Erythroblast (primary cell): ENCODE measurements around the gene FKBP9.
"Not testable (repeated sequence)": the region's sequence is repeated elsewhere in the genome, so short reads cannot be mapped to it uniquely, and the experiment has no call there.

ENCODE experiments used
- DNase-seq, 2 experiments: peaks; one replicate each; lab custom pipeline; 2025; lab: John Stamatoyannopoulos, UW
- GATA1 ChIP-seq: IDR thresholded peaks from 2 replicates; pipeline ENCODE4 v1.6.1; 2011; ENCODE audit warnings: low read depth, mild to moderate bottlenecking, control low read depth, low read length, moderate library complexity
- POLR2A ChIP-seq: IDR thresholded peaks from 2 replicates; pipeline ENCODE4 v1.6.1; 2011; ENCODE audit warnings: mild to moderate bottlenecking, low read length

FKBP9 gene, protein sequence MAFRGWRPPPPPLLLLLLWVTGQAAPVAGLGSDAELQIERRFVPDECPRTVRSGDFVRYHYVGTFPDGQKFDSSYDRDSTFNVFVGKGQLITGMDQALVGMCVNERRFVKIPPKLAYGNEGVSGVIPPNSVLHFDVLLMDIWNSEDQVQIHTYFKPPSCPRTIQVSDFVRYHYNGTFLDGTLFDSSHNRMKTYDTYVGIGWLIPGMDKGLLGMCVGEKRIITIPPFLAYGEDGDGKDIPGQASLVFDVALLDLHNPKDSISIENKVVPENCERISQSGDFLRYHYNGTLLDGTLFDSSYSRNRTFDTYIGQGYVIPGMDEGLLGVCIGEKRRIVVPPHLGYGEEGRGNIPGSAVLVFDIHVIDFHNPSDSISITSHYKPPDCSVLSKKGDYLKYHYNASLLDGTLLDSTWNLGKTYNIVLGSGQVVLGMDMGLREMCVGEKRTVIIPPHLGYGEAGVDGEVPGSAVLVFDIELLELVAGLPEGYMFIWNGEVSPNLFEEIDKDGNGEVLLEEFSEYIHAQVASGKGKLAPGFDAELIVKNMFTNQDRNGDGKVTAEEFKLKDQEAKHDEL

DNA sequence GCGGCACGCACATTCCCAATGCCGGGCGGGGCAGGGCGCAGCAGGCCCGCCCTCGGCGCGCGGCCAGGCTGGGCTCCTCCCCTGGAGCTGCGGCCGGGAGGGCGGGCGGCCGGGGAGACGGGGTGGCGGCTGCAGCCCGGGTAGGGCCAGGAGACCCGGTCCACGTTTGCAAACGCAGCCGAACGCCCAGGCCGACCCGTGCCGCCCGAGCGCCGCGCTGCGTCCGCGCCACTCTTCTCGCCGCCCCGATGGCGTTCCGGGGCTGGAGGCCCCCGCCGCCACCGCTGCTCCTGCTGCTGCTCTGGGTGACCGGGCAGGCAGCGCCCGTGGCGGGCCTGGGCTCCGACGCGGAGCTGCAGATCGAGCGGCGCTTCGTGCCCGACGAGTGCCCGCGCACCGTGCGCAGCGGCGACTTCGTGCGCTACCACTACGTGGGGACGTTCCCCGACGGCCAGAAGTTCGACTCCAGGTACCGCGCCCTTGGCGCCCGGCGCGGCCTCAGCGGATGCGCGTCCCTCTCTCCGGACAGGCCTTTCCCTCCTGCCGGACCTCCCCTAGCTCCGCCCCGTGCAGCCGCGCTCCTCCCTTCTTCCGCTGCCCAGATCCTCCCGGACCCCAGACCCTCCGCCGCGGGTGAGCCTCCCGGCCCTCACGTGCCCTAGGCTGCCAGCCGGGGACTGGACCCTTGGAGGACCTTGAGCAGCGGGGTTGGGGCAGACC lies at the start of gene FKBP9:
FKBP9 (plus strand) TSS at position 115 of the 720 bp plus-strand sequence; CDS start at position 249, 134 bp downstream.
- DNase-seq, result peak; percentile 79
- TF ChIP-seq POLR2A (peak; percentile 32), GATA1 (no peak)

DNA sequence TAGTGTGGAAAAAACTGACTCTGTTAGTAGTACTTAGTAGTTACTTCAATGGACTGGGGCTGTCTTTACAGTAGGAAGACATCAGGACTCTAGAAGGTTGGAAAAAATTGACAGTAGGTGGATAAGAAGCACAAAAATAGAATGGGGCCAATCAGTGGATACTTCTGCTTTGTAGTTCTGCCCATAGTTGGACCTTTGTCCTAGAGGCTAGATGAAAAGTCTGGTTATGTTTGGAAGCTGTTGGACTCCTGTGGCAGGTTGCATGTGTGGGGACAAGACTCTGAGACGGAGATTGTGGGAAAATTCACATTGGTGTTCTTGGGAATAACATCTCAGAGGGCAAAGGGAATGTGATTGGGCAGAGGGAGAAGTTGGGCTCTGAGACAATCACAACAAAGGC lies 47.0 kb upstream of the FKBP9 start:
- no peak for DNase-seq
- TF ChIP-seq GATA1, result no peak
- no peak for TF ChIP-seq POLR2A

DNA sequence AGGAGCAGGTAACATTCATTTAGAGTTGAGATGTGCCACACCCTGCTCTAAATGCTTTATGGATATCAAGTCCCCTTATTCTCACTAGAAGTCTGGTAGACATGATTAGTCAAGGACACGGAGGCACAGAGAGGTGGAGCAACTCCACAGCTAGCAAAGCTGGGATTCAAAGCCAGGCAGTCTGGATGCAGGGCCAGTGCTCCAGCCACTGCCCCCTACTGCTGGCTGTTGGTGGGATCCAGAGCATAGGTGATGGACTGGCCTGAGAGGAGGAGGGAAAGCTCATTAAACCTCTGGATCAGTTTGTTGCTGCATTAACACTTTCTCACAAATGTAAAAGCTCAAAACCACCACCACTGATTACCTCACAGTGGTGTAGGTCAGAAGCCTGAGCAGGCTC lies 43.1 kb upstream of the FKBP9 start:
- TF ChIP-seq POLR2A (no peak), GATA1 (no peak)
- no peak for DNase-seq

GRCh38 chr7:32915041-32915536 lies 42.2 kb upstream of the FKBP9 start:
- TF ChIP-seq GATA1 (no peak), POLR2A (no peak)
- no peak for DNase-seq

DNA sequence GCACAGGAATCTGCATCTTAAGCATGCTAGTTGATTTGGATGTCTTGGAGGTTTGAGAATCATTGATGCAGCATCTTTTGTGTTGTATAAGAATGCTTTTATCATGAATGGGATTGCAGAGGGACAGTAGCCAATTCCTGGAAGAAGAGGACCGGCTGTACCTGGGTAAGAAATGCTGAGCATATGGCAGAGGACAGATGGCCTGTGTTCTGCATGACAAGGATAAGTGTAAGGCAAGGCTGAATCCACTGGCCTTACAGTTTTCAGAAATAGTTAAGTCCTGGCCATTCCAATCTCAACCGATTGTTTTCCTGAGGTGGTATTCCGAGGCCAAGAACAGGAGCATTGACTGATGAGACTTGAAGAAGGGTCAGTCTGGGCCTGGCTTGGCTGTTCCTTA lies 41.2 kb upstream of the FKBP9 start:
- TF ChIP-seq POLR2A, result no peak
- TF ChIP-seq GATA1, result no peak
- DNase-seq, result no peak

DNA sequence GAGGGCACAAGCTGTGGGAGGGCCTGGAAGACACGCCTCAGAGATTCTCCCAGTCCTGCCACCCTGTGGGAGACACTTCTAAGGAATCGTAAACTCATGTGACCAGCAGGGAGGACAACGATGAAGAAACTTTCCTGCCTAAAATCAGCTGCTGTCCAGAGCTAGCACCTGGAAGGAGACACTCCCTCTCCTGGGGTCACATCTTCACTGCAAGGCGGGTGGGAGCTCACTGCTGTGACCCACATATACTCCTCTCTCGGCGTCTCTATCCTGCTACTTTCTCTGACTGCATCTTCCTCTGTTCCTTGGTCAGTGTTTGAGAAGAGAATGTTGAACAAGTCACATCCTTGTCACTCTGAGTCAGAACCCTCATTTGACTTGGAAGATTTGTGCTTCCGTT lies 40.2 kb upstream of the FKBP9 start:
- DNase-seq, result not testable (repeated sequence)

GRCh38 chr7:32921896-32922295 lies 35.3 kb upstream of the FKBP9 start:
- TF ChIP-seq GATA1 (no peak), POLR2A (no peak)
- no peak for DNase-seq

DNA sequence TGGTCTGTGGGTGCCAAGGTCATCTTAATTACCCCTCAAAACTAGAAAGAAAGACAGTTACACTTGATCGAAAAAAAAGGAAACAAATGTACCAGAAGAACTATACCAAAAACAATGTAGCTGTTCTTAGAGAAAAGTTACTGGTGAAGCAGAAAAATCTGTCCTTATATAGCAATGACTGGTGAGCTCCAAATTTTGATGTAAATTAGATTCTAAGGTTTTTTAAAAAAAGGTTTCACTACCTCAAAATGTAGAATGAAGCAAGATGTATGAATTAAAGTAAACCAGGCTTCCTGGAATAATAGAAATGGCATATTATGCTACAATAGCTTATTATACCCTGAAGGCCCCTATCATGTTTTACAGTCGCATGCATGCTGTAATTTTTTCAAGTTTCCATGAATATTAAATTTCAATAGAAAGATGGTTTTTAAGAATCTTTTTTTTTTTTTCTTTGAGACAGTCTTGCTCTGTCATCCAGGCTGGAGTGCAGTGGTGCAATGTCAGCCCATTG lies 28.4 kb upstream of the FKBP9 start:
- no peak for DNase-seq
- TF ChIP-seq POLR2A, result no peak
- no peak for TF ChIP-seq GATA1

GRCh38 chr7:32929430-32930143 lies 27.7 kb upstream of the FKBP9 start:
- TF ChIP-seq POLR2A (no peak), GATA1 (no peak)
- DNase-seq, result no peak

DNA sequence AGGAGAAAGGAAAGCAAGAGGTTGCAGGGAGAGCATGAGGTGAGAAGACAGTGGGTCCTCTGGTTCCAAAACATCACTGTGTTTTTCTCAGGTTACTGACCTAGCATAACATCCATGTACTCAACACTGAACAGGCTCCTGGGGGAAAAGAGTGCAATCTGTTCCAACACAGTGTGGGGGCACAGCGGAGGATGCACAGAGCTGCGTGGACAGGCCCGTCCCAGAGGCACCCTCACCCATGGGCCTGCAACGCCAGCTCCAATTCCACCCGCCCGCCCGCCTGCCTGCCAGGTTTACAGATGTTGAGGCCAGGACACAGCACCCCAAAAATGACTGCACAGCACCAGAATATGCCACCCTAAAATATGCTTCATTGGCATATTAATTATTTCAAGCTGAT lies 26.9 kb upstream of the FKBP9 start:
- TF ChIP-seq POLR2A (no peak), GATA1 (no peak)
- DNase-seq, result no peak

DNA sequence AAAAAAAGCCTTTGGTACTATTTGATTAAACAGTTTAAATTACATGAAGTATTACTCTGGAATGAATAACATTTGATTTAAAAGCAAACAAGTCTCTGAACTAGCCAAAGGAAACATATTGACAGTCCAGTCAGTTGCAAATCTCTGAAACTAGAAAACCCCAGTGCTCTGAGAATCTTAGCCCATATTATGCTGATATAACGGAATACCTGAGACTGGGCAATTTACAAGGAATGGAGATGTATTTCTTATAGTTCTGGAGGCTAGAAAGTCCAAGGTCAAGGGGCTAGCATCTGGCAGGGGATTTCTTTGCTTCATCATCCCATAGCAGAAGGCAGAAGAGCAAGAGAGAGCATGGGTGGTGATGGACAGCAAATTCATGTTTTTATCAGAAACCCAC lies 21.7 kb upstream of the FKBP9 start:
- no peak for TF ChIP-seq GATA1
- no peak for TF ChIP-seq POLR2A
- no peak for DNase-seq

DNA sequence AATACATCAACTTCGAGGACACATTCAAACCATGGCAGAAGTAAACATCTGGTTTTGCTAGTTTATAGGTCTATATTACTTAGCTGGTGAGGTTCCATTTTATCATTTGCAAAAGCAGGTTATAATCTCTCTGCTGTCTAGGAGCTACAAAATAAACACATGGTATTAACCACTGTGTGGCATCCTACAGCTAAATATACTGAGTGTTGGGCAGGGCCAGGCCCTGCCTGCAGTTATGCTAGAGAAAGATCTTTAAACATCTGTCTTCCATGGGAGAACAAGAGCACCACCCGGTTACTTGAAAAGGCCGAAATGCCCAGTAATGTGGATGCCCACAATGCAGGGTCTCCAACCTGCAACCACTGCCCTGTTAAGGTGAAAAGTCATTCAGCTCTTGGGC lies 20.6 kb upstream of the FKBP9 start:
- TF ChIP-seq GATA1 (no peak), POLR2A (no peak)
- DNase-seq, result no peak

DNA sequence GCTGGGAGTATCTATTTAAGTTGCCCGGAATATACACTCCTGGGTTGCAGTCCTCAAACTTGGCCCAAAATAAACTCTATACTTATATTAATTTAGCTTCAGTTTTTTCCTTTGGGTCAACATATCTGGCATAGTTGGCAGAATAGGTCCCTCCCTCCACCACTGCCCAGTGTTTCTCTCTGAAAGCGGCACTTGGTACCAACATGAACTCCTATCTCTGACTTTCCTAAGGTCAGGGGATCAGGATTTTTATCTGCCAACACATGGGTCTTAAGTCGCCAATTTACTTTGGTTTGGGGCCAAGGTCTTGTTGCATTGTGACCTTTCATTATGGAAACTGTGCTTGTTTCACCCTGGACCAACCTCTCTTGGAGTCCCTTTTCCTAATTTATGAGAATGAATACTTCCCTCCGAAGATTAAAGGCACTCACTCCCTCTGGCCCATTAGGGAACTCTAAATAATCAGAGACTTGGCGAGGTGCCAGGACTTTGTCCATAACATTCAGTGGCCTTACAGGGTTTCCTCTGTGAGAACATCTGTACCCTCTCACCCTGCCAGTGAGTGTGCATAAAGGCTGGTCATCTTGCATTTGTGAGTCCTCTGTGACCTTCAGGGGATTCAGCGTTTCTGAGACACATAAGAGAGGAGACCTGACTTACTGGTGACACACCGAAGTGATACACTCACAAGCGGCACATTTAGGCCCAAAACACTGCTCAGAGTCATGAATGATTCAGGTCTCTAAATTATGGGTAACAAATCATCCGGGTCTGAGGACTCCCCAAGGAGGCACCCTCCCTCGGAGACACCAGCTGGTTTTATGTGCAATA lies 19.7 kb upstream of the FKBP9 start:
- DNase-seq, result peak; percentile 39 to 42
- TF ChIP-seq GATA1 (no peak), POLR2A (no peak)

- DNase-seq, result no peak
- TF ChIP-seq POLR2A (no peak), GATA1 (no peak)
Observed at GRCh38 chr7:32941181-32941580, 16.1 kb upstream of the FKBP9 start.
